Nephron progenitor cell (in vitro differentiated cells): ENCODE results near the gene PPP1R8.

Experiments used
- DNase-seq: peaks from one replicate; pipeline ENCODE4 v3.0.0; 2021
- H3K27ac Mint-ChIP-seq: 2 replicates; pipeline ENCODE4 v1.8.0; 2021; ENCODE audit warnings: mild to moderate bottlenecking, moderate library complexity, mixed read lengths
- H3K27me3 Mint-ChIP-seq: 2 replicates; pipeline ENCODE4 v1.8.0; 2021; ENCODE audit warnings: mild to moderate bottlenecking, low read depth, mixed read lengths; ENCODE audit not compliant: poor library complexity
- H3K36me3 Mint-ChIP-seq: 2 replicates; pipeline ENCODE4 v1.8.0; 2021; ENCODE audit warnings: low read depth, mixed read lengths
- H3K4me1 Mint-ChIP-seq: 2 replicates; pipeline ENCODE4 v1.8.0; 2021; ENCODE audit warnings: mixed read lengths
- H3K4me3 Mint-ChIP-seq: 2 replicates; pipeline ENCODE4 v1.8.0; 2021; ENCODE audit warnings: mild to moderate bottlenecking, moderate library complexity, mixed read lengths
- H3K9me3 Mint-ChIP-seq: 2 replicates; pipeline ENCODE4 v1.8.0; 2021; ENCODE audit warnings: mild to moderate bottlenecking, moderate library complexity, mixed read lengths
- CTCF ChIP-seq: fragments of 200-600 bp; sonication (generic); IDR thresholded peaks from 2 replicates; pipeline ENCODE4 v1.5.0; 2021; ENCODE audit warnings: antibody characterized with exemption

The PPP1R8 gene

GRCh38 chr1:27872059-27872801 lies 41.6 kb downstream of the PPP1R8 start, which contains the start of gene THEMIS2:
Gene THEMIS2, plus strand, starts transcription at chr1:27872544. Its CDS starts 28 bp downstream, at chr1:27872572.
- peak; percentile 90 for DNase-seq
- TF ChIP-seq CTCF, result no peak

GRCh38 chr1:27872802-27873551 lies 42.4 kb downstream of the PPP1R8 start:
- no peak overlapping the region for H3K27ac Mint-ChIP-seq
- H3K4me3 Mint-ChIP-seq, result peak overlapping the region; percentile 84
- H3K27me3 Mint-ChIP-seq, result peaks cover 29% of the 10 kb centered on the region
- no peaks in the 10 kb centered on the region for H3K36me3 Mint-ChIP-seq
- H3K4me1 Mint-ChIP-seq, result peaks cover 6% of the 10 kb centered on the region
- DNase-seq, result peak; percentile 35
- no peak for TF ChIP-seq CTCF
- no peaks in the 10 kb centered on the region for H3K9me3 Mint-ChIP-seq

More at GRCh38 chr1:27872059-27872801, 41.6 kb downstream of the PPP1R8 start, which contains the start of gene THEMIS2:
- H3K9me3 Mint-ChIP-seq, result no peaks in the 10 kb centered on the region
- H3K27me3 Mint-ChIP-seq, result peaks cover 29% of the 10 kb centered on the region
- no peak within 1 kb of the TSS for H3K27ac Mint-ChIP-seq
- no peaks in the 10 kb centered on the region for H3K36me3 Mint-ChIP-seq
- H3K4me1 Mint-ChIP-seq, result peaks cover 9% of the 10 kb centered on the region
- peak within 1 kb of the TSS; percentile 84 for H3K4me3 Mint-ChIP-seq

GRCh38 chr1:27873671-27874384 lies 43.2 kb downstream of the PPP1R8 start:
- H3K4me3 Mint-ChIP-seq, result peak overlapping the region; percentile 34
- H3K4me1 Mint-ChIP-seq, result peaks cover 10% of the 10 kb centered on the region
- no peaks in the 10 kb centered on the region for H3K9me3 Mint-ChIP-seq
- no peaks in the 10 kb centered on the region for H3K36me3 Mint-ChIP-seq
- DNase-seq, result no peak
- peaks cover 29% of the 10 kb centered on the region for H3K27me3 Mint-ChIP-seq
- H3K27ac Mint-ChIP-seq, result no peak overlapping the region
- no peak for TF ChIP-seq CTCF

- Mint-ChIP-seq H3K9me3 (no peaks in the 10 kb centered on the region), H3K4me3 (no peak overlapping the region), H3K27ac (no peak overlapping the region), H3K36me3 (peaks cover 5% of the 10 kb centered on the region), H3K27me3 (peaks cover 27% of the 10 kb centered on the region), H3K4me1 (peaks cover 20% of the 10 kb centered on the region)
- DNase-seq, result no peak
- no peak for TF ChIP-seq CTCF
These were observed 45.9 kb downstream of the PPP1R8 start for GRCh38 chr1:27876341-27877114.

- H3K4me3 Mint-ChIP-seq, result no peak overlapping the region
- no peaks in the 10 kb centered on the region for H3K9me3 Mint-ChIP-seq
- no peak overlapping the region for H3K27ac Mint-ChIP-seq
- H3K4me1 Mint-ChIP-seq, result peaks cover 20% of the 10 kb centered on the region
- TF ChIP-seq CTCF, result no peak
- DNase-seq, result no peak
- peaks cover 21% of the 10 kb centered on the region for H3K27me3 Mint-ChIP-seq
- H3K36me3 Mint-ChIP-seq, result peaks cover 5% of the 10 kb centered on the region
These were observed 46.5 kb downstream of the PPP1R8 start for GRCh38 chr1:27877115-27877416.
